GM18507 (cell line): Measurements from ENCODE around the gene SLC2A9.

Source experiments
- DNase-seq: peaks from one replicate; pipeline ENCODE4 v3.0.0; 2011; ENCODE audit warnings: low read depth; ENCODE audit not compliant: insufficient read length; ENCODE audit errors: extremely low spot score
- FAIRE-seq: peaks from 2 replicates; lab custom pipeline; 2011; peaks lifted over from hg19 to GRCh38; lab: Jason Lieb, UNC

SLC2A9 gene

GRCh38 chr4:10023050-10023419, 1.7 kb upstream of the SLC2A9 start:
- FAIRE-seq (no peak), DNase-seq (no peak)

GRCh38 chr4:10022346-10023049, 1.2 kb upstream of the SLC2A9 start:
- DNase-seq, result no peak
- no peak for FAIRE-seq

- DNase-seq (no peak), FAIRE-seq (no peak)
These were observed 341 bp upstream of the SLC2A9 start for GRCh38 chr4:10021653-10022023.

GRCh38 chr4:10020106-10020505, 1.2 kb downstream of the SLC2A9 start:
- no peak for FAIRE-seq
- DNase-seq, result no peak

- FAIRE-seq (no peak), DNase-seq (no peak)
These were observed 1.7 kb downstream of the SLC2A9 start for GRCh38 chr4:10019521-10020051.

- DNase-seq (peak; percentile 87), FAIRE-seq (peak; percentile 81)
These were observed 2.4 kb downstream of the SLC2A9 start for GRCh38 chr4:10018818-10019461.

- FAIRE-seq (no peak), DNase-seq (no peak)
These were observed 4.0 kb downstream of the SLC2A9 start for GRCh38 chr4:10017037-10017893.

GRCh38 chr4:10016169-10016568, 5.1 kb downstream of the SLC2A9 start:
- FAIRE-seq, result no peak

GRCh38 chr4:10015140-10015753, 6.0 kb downstream of the SLC2A9 start:
- no peak for DNase-seq

More at GRCh38 chr4:10016169-10016568, 5.1 kb downstream of the SLC2A9 start:
- no peak for DNase-seq

GRCh38 chr4:10013722-10014121, 7.6 kb downstream of the SLC2A9 start:
- DNase-seq, result no peak
- no peak for FAIRE-seq

More at GRCh38 chr4:10015140-10015753, 6.0 kb downstream of the SLC2A9 start:
- peak; percentile 88 for FAIRE-seq

- no peak for DNase-seq
- FAIRE-seq, result no peak
These were observed 9.4 kb downstream of the SLC2A9 start for GRCh38 chr4:10011885-10012284.

- DNase-seq, result no peak
These were observed 10.0 kb downstream of the SLC2A9 start for GRCh38 chr4:10011277-10011676.

GRCh38 chr4:10009861-10010500, 11.3 kb downstream of the SLC2A9 start:
- DNase-seq, result no peak

More at GRCh38 chr4:10011277-10011676, 10.0 kb downstream of the SLC2A9 start:
- no peak for FAIRE-seq

GRCh38 chr4:10008609-10009005, 12.7 kb downstream of the SLC2A9 start:
- FAIRE-seq (peak; percentile 15), DNase-seq (no peak)

More at GRCh38 chr4:10009861-10010500, 11.3 kb downstream of the SLC2A9 start:
- peak; percentile 45 for FAIRE-seq

GRCh38 chr4:10007793-10008608, 13.3 kb downstream of the SLC2A9 start:
- DNase-seq (no peak), FAIRE-seq (no peak)

- peak; percentile 87 for FAIRE-seq
These were observed 13.9 kb downstream of the SLC2A9 start for GRCh38 chr4:10007436-10007740.

GRCh38 chr4:10006601-10007435, 14.5 kb downstream of the SLC2A9 start:
- DNase-seq (no peak), FAIRE-seq (no peak)

More at GRCh38 chr4:10007436-10007740, 13.9 kb downstream of the SLC2A9 start:
- DNase-seq, result no peak

GRCh38 chr4:10006231-10006600, 15.1 kb downstream of the SLC2A9 start:
- FAIRE-seq (peak; percentile 94), DNase-seq (no peak)
